Measurements from ENCODE around the gene FNBP1.

GRCh38 chr9:129853614-129854013 is 189.4 kb downstream of the FNBP1 start:
- TF ChIP-seq CTCF (IDR thresholded peaks at IDR 0.05; ENCODE audit: insufficient read depth, low read length, poor library complexity, severe bottlenecking), result no peak
- TF ChIP-seq EZH2phosphoT487 (conservative IDR thresholded peaks at IDR 0.05; ENCODE audit: low read length), result no peak
